Ramos (cell line): ENCODE results near the gene ZDHHC14.

ENCODE experiments used
- in situ Hi-C: fragments of 300-500 bp; cut with MboI; formaldehyde crosslinking; loops from one replicate; pipeline ENCODE4 v1.14.3; 2022; ENCODE audit warnings: low sequenced_read_pairs; ENCODE audit not compliant: unreplicated experiment

Gene ZDHHC14

DNA sequence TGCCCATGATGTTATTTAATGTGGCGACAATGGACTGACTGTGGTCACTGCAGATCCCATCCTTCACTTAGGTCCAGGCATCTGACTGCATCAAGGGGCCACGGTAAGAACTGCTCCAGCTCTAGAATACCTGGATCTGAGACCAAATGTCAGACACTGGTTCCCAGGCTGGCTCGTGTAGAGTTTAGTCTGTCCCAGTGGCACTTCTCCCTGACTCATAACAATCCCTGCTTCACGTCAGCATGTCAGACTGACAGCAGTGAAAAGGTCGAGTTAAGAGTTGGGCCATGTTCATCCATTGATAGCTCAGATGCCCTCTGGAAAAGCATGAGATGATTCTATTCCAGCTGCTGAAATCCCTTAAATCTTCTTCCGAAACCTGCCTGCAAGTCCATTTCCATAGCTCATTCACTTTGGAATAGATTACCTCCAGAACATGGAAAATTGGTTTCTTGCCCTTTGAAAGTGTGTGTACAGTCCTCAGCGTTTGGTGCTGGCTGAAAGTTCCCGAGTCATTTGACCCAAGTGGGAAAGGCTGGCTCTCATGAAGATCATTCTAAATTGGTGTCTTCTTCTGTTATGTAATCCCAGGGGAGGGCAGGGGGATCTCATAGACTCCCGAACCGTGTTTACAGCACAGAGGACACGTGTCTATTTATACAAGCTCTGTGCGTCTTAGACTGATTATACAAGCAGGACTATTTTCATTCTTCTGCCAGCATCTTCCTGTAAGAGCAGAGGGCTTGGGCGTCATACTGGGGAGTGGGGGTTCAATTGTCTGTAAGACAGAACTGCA lies 160.8 kb downstream of the ZDHHC14 start:
- in situ Hi-C loops = no loop called here

GRCh38 chr6:157542414-157543160 lies 161.6 kb downstream of the ZDHHC14 start:
- in situ Hi-C loops = no loop called here

GRCh38 chr6:157546321-157546720 lies 165.3 kb downstream of the ZDHHC14 start:
- in situ Hi-C loops = no loop called here

DNA sequence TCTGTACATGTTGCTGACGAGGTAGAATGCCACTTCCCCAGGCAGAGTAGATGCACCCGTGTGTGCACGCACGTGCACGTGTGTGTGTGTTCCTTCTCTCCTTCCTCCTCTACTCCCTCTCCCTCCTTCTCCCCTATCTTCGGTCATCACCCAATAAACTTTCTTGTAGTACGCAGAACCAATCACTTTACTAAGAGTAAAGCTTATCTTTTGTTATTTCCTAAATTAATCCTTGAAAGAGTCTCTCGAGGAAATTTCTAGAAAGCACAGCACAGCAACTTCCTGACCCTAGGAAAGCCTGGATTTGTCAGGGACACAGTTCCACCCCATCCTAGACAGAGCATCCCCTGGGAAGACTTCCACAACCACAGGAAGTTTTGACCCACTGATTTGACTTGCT lies 166.1 kb downstream of the ZDHHC14 start:
- in situ Hi-C loops = no loop called here

DNA sequence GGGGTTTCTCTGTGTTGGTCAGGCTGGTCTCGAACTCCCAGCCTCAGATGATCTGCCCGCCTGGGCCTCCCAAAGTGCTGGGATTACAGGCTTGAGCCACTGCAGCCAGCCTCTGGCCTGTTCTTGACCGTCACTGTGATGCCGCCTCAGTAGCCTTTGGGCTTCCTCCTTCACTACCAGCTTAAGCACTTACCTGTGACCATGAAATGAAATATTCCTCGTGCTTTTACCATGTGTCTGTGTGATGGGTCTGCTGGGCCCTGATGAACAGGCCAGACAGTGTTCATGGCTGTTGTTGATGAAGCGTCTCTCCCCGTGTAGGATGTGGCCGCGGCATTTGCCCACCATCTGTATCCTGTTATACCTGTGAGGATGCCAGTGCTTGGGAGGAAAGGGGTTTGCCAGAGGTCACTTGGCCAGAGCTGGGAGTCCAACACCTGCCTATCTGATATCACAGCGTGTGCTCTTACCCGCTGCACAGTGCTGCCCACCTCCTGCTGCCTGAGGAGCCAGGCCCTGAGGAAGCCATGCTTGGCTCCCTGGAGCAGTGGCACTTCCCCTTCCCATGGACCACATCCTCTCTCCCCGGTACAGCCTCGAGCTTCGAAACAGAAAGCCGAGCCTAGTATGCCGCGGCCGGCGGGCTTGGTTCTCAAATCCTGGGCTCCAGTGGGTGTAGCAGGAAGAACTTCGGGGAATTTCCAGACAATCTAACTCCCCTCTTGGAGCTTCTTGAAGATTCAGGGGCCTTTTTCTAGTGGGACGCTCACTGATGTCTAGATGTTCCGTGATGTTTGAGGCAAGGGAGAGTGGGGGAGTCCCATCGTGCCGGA lies 167.9 kb downstream of the ZDHHC14 start:
- in situ Hi-C loops = no loop called here

GRCh38 chr6:157549468-157549745 lies 168.4 kb downstream of the ZDHHC14 start:
- in situ Hi-C loops = no loop called here

GRCh38 chr6:157550114-157550989 lies 169.4 kb downstream of the ZDHHC14 start:
- in situ Hi-C loops = loop anchor here (25.0 kb wide), 1 partner anchor 1537 kb away; no protein-coding TSS in a partner anchor

DNA sequence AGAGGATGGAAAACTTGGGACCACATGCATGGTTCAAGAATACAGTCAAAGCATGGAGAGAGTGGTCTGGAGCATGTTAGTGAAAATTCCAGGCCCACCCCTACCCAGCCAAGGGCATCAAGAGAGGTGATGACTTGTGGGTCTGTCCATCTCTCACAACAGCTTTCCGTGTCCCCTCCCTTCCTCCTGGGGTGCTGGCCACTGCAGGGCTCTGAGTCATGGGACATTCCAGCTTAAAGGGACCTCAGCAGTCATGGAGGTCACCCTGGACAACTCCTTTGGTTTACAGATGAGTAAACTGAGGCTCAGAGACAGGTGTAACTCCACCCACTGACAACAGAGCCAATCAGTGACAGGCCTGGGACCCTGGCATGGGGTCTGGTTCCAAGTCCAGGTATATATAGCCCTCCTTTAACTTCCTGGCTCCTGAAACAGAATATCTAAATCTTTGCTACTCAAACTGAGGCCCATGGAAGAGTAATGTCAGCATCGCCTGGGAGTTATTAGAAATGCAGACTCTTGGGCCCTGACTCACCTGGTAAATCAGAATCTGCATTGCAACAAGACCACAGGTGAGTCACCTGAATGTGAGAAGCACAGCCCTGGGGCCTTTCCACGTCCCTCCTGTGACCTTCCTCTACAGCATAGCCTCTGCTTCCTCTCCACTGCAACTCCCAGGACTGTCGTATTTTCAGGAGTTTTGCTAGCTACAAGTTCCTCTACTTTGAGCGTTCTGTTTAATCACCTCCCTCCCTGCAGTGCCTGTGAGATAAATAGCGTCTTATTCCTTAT lies 170.2 kb downstream of the ZDHHC14 start:
- in situ Hi-C loops = loop anchor here (25.0 kb wide), 1 partner anchor 1536 kb away; no protein-coding TSS in a partner anchor

GRCh38 chr6:157552081-157552747 lies 171.2 kb downstream of the ZDHHC14 start:
- in situ Hi-C loops = loop anchor here (25.0 kb wide), 1 partner anchor 1535 kb away; no protein-coding TSS in a partner anchor

GRCh38 chr6:157552820-157553485 lies 172.0 kb downstream of the ZDHHC14 start:
- in situ Hi-C loops = loop anchor here (25.0 kb wide), 1 partner anchor 1534 kb away; no protein-coding TSS in a partner anchor

- in situ Hi-C loops = loop anchor here (25.0 kb wide), 1 partner anchor 1533 kb away; no protein-coding TSS in a partner anchor
Measured at GRCh38 chr6:157554747-157555146, 173.8 kb downstream of the ZDHHC14 start.

GRCh38 chr6:157555455-157556143 lies 174.6 kb downstream of the ZDHHC14 start:
- in situ Hi-C loops = loop anchor here (25.0 kb wide), 1 partner anchor 1532 kb away; no protein-coding TSS in a partner anchor

GRCh38 chr6:157556144-157556645 lies 175.2 kb downstream of the ZDHHC14 start:
- in situ Hi-C loops = loop anchor here (25.0 kb wide), 1 partner anchor 1531 kb away; no protein-coding TSS in a partner anchor

DNA sequence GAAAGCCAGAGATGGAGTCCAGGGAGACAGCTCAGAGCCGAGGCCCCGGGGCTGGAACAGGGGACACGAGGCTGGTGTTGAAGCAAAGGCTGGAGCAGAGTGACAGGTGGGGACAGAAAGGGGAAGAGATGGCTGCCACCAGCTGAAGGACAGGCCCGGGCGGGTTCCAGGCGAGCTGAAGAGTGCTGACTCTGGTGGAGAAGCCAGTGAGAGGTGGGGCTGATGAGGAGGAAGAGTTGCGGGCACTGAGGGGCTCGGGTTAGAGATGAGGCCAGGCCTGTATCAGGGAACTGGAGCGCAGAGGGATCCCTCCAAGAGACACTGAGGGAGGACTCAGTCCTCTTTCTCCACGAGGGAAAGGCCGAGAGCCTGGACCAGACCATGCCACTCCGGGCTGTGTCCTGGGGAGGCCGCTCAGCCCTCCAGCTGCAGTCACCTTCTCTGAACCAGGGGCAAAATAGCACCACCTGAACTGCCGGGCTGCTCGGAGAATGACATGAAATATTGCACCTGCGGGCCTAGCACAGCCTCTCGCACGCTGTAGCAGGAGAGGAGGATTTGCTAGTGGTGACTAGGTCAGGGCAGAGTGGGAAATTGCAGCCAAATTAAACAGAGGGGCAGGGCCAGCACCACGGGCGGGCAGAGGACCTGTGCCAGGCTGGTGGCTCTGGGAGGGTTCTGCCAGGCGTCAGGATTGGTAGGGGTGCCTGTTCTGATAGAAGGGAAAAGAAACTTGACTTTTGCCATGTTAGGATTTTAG lies 175.9 kb downstream of the ZDHHC14 start:
- in situ Hi-C loops = loop anchor here (25.0 kb wide), 1 partner anchor 1530 kb away; no protein-coding TSS in a partner anchor

- in situ Hi-C loops = loop anchor here (25.0 kb wide), 1 partner anchor 1530 kb away; no protein-coding TSS in a partner anchor
Measured at GRCh38 chr6:157557559-157557958, 176.6 kb downstream of the ZDHHC14 start.

DNA sequence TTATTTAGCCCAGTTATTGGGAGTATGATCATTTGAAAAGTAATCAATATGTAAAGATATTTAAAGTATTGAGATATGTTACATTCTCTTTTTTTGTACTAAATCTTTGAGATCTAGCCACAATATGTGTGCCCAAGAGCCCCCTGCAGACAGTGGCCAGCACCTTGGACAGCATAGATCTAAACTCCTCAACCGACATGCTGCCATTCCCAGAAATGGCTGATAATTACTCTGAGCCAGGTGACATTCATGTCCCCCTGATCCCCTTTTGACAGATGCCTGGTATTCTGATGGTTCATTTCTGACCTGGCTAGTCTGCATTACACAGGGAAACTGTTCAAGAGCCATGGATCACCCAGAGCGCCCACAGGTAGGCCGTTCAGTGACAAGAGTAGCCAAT lies 177.1 kb downstream of the ZDHHC14 start:
- in situ Hi-C loops = loop anchor here (25.0 kb wide), 1 partner anchor 1529 kb away; no protein-coding TSS in a partner anchor
